Endometrium (tissue), 2 donors: Measurements from ENCODE around the gene ST3GAL3.
A peak's percentile ranks its signal among the peaks of the same experiment; 100 is the strongest.
"Not testable (repeated sequence)": the region's sequence is repeated elsewhere in the genome, so short reads cannot be mapped to it uniquely, and the experiment has no call there.

Experiments
- FAIRE-seq: peaks from 2 replicates; lab custom pipeline; 2012; peaks lifted over from hg19 to GRCh38; lab: Jason Lieb, UNC
- donor health status: control.
- donor health status: control.

Gene ST3GAL3

GRCh38 chr1:43757343-43758053 lies 50.2 kb downstream of the ST3GAL3 start:
- FAIRE-seq: no peak

- no peak for FAIRE-seq
Observed at GRCh38 chr1:43760745-43761317, 53.5 kb downstream of the ST3GAL3 start.

GRCh38 chr1:43763497-43763973 lies 56.2 kb downstream of the ST3GAL3 start:
- FAIRE-seq: peak; percentile 93

- no peak for FAIRE-seq
Observed at GRCh38 chr1:43764581-43764980, 57.2 kb downstream of the ST3GAL3 start.

- FAIRE-seq: no peak
Observed at GRCh38 chr1:43766086-43766784, 58.9 kb downstream of the ST3GAL3 start.

GRCh38 chr1:43766818-43767525 lies 59.6 kb downstream of the ST3GAL3 start:
- no peak for FAIRE-seq

GRCh38 chr1:43768168-43768567 lies 60.8 kb downstream of the ST3GAL3 start:
- no peak for FAIRE-seq

- no peak for FAIRE-seq
Observed at GRCh38 chr1:43769350-43769908, 62.1 kb downstream of the ST3GAL3 start.

- FAIRE-seq: no peak
Observed at GRCh38 chr1:43770111-43770510, 62.8 kb downstream of the ST3GAL3 start.

GRCh38 chr1:43772978-43773377 lies 65.6 kb downstream of the ST3GAL3 start:
- no peak for FAIRE-seq

- no peak for FAIRE-seq
Observed at GRCh38 chr1:43773821-43774220, 66.5 kb downstream of the ST3GAL3 start.

GRCh38 chr1:43774359-43774758 lies 67.0 kb downstream of the ST3GAL3 start:
- FAIRE-seq: no peak

- FAIRE-seq: no peak
Observed at GRCh38 chr1:43776043-43776761, 68.9 kb downstream of the ST3GAL3 start.

- FAIRE-seq: not testable (repeated sequence)
Observed at GRCh38 chr1:43777916-43778315, 70.6 kb downstream of the ST3GAL3 start.

- FAIRE-seq: no peak
Observed at GRCh38 chr1:43779266-43779665, 71.9 kb downstream of the ST3GAL3 start.

GRCh38 chr1:43779805-43780403 lies 72.6 kb downstream of the ST3GAL3 start:
- FAIRE-seq: no peak

GRCh38 chr1:43781574-43781973 lies 74.2 kb downstream of the ST3GAL3 start:
- FAIRE-seq: no peak

GRCh38 chr1:43783096-43783670 lies 75.8 kb downstream of the ST3GAL3 start:
- no peak for FAIRE-seq

GRCh38 chr1:43783671-43784205 lies 76.4 kb downstream of the ST3GAL3 start:
- FAIRE-seq: no peak

GRCh38 chr1:43786201-43786958 lies 79.0 kb downstream of the ST3GAL3 start:
- no peak for FAIRE-seq
